ENCODE measurements around the gene CREBRF.

DNA sequence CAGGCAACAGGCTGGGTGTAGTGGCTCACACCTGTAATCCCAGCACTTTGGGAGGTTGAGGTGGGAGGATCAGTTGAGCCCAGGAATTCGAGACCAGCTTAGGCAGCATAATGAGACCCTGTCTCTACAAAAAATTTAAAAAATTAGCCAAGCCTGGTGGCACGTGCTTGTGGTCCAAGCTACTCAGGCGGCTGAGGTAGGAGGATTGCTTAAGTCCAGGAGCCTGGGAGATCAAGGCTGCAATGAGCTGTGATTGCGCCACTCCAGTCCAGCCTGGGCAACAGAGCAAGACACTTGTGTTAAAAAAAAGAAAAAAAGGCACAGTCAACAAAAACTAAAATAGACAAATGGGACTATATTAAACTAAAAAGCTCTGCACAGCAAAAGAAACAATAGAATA, 43.3 kb upstream of the CREBRF start:
- TF ChIP-seq, protein P1, sequence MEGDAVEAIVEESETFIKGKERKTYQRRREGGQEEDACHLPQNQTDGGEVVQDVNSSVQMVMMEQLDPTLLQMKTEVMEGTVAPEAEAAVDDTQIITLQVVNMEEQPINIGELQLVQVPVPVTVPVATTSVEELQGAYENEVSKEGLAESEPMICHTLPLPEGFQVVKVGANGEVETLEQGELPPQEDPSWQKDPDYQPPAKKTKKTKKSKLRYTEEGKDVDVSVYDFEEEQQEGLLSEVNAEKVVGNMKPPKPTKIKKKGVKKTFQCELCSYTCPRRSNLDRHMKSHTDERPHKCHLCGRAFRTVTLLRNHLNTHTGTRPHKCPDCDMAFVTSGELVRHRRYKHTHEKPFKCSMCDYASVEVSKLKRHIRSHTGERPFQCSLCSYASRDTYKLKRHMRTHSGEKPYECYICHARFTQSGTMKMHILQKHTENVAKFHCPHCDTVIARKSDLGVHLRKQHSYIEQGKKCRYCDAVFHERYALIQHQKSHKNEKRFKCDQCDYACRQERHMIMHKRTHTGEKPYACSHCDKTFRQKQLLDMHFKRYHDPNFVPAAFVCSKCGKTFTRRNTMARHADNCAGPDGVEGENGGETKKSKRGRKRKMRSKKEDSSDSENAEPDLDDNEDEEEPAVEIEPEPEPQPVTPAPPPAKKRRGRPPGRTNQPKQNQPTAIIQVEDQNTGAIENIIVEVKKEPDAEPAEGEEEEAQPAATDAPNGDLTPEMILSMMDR (IDR thresholded peaks at IDR 0.05; ENCODE audit: low read depth, low read length), result no peak
- TF ChIP-seq EZH2phosphoT487 (IDR thresholded peaks at IDR 0.05; ENCODE audit: low read depth), result no peak

All from OCI-LY3 (cell line).